Nucleus accumbens (tissue), 56 donors: ENCODE measurements around the gene C4orf33.
"Not testable (repeated sequence)": the region's sequence is repeated elsewhere in the genome, so short reads cannot be mapped to it uniquely, and the experiment has no call there.

Source experiments
- DNase-seq, 56 donors: peaks; one replicate each; lab custom pipeline; 2025; lab: John Stamatoyannopoulos, UW

C4orf33 gene

GRCh38 chr4:129117705-129118104, 21.8 kb downstream of the C4orf33 start:
- no peak for DNase-seq

- not testable (repeated sequence) for DNase-seq
Observed at GRCh38 chr4:129126614-129127013, 30.7 kb downstream of the C4orf33 start.

DNA sequence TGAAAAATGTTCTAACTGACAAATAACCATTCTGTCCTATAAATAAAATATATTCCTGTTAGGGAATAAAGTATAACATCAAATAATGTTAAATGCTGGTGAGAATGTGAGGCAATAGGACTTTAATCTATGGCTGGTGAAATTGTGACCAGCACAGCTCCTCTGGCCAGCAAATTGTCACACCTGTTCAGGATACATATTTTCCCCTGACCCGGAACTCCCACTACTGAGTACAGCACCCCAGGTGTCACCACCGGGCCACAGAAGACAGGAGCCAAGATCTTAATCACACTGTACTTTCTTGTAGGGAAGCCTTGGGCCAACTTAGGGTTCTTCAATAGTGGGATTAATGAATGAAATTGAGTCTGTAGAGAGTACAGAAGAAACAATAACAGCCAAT, 33.2 kb downstream of the C4orf33 start:
- no peak for DNase-seq

DNA sequence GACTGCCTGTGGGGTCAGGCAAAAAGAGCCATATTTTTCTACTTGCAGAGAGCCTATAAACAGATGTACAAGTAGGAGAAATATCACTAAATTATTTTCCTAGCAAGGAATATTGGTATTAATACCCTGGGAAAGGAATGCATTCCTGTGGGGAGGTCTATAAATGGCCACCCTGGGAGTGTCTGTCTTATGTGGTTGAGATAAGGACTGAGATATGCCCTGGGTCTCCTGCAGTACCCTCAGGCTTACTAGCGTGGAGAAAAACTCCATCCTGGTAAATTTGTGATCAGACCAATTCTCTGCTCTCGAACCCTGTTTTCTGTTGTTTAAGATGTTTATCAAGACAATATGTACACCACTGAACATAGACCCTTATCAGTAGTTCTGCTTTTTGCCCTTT, 35.4 kb downstream of the C4orf33 start:
- no peak for DNase-seq

DNA sequence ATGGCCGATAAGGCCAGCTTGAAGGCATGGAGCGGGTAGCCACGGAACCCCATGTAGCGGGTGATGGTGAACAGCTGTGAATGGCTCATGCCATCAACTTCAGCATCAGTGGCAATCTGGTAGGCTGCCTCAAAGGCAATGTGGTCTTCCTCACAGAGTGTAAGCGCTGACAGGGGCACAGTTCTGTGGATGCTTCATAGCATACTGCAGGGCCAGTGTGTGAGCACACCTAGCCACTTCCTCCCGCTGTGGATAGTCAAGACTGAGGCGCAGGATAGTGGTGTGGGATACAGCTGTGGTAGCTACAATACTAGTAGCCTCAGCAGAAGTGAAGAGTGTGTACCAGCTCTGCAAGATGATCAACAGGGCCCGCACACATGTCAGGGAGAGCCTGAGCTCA, 40.5 kb downstream of the C4orf33 start:
- no peak for DNase-seq

DNA sequence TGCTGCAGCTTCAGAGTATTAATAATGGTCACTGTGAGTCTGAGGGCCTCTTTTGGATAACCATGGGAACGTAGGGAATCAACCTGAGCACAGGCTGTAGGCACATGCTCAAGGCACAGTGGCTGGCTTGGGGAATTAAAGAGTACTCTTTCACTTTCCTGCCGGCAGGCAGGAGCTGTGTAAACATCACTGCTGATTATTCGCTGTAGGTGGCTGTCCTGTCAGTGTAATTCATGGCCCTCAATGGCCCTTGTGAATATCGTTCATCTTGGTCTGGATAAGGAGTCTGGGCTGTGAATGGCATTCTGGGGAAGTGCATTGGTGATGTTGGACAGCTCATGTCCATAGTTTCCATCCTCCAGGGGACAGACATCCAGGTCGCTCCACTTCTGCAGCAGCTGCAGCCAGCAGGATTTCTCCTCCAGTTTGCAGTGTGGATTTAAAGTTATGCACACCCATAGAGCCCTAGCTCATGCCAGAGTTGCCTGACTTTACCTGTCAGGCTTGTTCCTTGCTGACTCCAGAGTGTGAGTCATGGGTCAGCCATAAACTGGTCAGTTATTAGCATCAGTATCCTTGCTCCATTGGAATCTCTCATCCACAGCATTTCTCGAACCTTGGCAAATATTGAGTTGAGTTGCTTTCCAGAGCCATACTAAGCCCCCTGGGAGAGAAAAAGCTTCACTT, 43.0 kb downstream of the C4orf33 start:
- DNase-seq = no peak

DNA sequence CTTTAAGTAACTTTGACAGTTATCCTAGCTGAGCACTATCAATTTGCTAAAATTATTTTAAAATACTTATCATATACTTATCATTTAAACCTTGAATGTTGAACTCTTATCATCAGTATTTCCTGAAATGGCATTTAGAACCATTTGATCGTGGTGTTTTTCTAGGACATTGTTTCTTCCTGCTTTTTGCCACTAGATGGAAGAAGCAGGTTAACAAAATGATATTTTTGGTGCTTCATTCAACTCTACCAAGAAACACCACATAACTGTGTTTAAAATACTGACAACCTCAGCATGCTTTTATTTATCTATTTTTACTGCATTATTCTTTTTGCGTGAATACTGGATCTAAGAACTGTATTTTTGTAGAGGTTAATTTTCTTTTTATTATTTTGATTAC, 44.6 kb downstream of the C4orf33 start:
- no peak for DNase-seq

DNA sequence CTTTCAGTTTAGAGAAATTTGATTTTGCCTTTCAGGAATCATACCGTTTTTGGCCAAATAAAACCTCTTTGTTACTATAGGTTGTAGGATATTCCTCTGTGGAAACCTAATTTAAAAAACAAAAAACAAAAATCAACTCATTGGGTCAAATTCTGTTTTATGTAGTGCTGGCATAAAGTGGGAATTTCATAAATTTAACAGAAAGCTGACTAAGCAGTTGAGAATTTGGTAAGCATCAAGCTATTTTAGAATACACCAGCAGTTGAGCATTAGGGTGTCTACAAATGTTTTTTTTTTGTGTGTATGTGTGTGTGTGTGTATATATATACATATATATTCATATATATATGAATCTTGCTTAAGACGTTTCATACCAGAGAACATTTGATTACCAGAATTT, 47.4 kb downstream of the C4orf33 start:
- no peak for DNase-seq

GRCh38 chr4:129144755-129145206, 48.8 kb downstream of the C4orf33 start:
- DNase-seq = no peak

GRCh38 chr4:129145222-129145730, 49.3 kb downstream of the C4orf33 start:
- no peak for DNase-seq

GRCh38 chr4:129146639-129147038, 50.7 kb downstream of the C4orf33 start:
- no peak for DNase-seq

GRCh38 chr4:129148892-129149291, 52.9 kb downstream of the C4orf33 start:
- no peak for DNase-seq

GRCh38 chr4:129149906-129150305, 54.0 kb downstream of the C4orf33 start:
- DNase-seq = no peak

DNA sequence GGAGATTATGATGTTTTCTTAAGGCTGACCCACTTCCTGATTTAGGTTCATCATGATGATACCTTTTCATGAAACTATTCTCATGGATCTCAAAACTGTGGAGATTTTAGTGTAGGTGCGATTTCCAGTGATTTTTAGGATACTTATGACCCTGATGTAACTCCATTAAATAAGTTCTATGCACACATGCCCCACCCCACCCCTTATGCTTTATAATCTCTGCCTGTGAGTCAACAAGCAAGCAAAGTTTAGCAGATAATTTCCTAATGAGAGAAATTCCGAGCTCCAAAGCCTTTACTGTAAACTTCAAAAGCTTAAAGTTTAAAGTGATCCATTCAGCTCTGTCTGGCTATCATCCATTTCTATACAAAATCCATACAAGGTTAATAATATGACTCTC, 56.4 kb downstream of the C4orf33 start:
- DNase-seq = no peak

DNA sequence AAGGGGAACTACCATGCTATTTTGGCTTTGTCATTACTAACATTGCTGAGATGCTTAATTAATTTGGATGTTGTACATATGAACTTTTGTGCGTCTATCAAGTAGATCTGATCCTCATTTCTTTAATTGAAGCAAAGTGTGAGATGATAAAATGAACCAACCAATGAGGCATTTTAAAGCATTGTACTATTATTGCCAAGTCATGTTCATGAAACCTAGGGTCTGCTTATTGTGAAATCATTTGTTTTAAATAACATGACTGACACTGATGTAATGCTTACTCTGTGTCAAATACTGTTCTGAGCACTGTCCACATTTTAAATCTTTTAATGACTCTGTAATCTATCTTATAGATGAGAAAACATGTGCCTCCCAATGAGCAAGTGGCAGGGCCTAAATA, 57.7 kb downstream of the C4orf33 start:
- no peak for DNase-seq

GRCh38 chr4:129162450-129162849, 66.5 kb downstream of the C4orf33 start:
- no peak for DNase-seq

GRCh38 chr4:129163427-129163826, 67.5 kb downstream of the C4orf33 start:
- no peak for DNase-seq

- DNase-seq = no peak
Observed at GRCh38 chr4:129164243-129164642, 68.3 kb downstream of the C4orf33 start.
